Activated CD8-positive, alpha-beta memory T cell treated with anti-CD3 and anti-CD28 coated beads for 1 hour (primary cell): ENCODE results near the gene ST6GALNAC4.
"Not testable (repeated sequence)": the region's sequence is repeated elsewhere in the genome, so short reads cannot be mapped to it uniquely, and the experiment has no call there.

Experiments
- DNase-seq, 2 donors: peaks; one replicate each; pipeline ENCODE4 v3.0.0-alpha.2; 2020; ENCODE audit warnings: low read depth in 1 of 2; ENCODE audit errors: extremely low read depth in 1 of 2

The ST6GALNAC4 gene

DNA sequence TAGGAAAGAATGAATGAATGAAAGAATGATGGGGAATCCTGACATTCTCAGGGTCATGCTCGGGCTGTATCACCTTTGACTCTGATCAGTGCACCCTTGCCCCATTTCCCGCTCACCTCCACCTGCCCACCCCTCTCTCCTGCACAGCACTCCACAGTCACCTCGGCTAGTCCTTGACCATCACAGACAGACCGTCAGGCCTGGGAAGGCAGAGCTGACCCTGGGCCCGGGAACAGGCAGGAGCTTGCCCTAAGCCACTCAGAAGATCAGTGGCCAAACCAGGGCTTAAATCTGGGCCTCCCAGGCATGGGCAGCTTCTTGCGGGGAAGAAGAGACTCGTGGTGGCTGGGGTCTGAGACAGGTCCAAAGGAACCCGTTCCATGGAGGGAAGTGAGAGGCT is 21.0 kb downstream of the ST6GALNAC4 start:
- DNase-seq: no peak

- DNase-seq: no peak
These were observed 23.4 kb downstream of the ST6GALNAC4 start for GRCh38 chr9:127893392-127893791.

DNA sequence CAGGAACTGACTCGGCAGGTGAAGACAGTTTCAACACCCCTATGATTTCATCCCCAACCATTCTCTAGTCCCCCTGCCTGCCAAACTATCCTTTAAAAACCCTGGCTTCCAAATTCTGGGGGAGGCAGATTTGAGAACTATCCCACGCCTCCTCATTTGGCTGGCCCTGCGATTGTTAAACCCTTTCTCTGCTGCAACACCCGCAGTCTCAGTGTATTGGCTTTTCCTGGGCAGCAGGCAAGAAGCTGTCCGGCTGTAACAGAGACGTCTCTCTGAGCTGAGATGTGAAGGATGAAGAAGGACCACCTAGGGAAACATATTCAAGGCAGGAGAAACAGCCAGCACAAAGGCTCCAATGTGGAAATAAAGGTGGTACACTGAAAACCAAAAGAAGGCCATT is 24.0 kb downstream of the ST6GALNAC4 start:
- DNase-seq: no peak

- no peak for DNase-seq
These were observed 26.8 kb downstream of the ST6GALNAC4 start for GRCh38 chr9:127890053-127890452.

DNA sequence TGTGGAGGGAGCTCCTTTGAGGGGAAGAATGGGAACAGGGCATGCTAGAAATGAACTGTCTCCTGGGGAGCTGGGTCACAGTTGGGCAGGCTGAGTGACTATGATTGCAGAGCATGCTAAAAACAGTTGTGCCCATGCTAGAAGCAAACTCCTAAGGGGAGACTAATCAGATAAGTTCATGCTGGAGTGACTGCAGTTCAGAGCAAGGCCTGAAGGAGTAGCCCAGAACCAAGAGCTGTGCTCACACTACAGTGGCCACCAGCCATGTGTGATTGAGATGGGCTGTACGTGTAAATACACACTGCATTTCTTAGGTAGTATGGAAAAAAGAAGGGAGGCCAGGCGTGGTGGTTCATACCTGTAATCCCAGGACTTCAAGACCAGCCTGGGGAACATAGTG is 29.0 kb downstream of the ST6GALNAC4 start:
- no peak for DNase-seq

GRCh38 chr9:127886401-127886972 is 30.4 kb downstream of the ST6GALNAC4 start:
- DNase-seq: no peak

GRCh38 chr9:127885508-127886281 is 31.1 kb downstream of the ST6GALNAC4 start:
- DNase-seq: no peak

DNA sequence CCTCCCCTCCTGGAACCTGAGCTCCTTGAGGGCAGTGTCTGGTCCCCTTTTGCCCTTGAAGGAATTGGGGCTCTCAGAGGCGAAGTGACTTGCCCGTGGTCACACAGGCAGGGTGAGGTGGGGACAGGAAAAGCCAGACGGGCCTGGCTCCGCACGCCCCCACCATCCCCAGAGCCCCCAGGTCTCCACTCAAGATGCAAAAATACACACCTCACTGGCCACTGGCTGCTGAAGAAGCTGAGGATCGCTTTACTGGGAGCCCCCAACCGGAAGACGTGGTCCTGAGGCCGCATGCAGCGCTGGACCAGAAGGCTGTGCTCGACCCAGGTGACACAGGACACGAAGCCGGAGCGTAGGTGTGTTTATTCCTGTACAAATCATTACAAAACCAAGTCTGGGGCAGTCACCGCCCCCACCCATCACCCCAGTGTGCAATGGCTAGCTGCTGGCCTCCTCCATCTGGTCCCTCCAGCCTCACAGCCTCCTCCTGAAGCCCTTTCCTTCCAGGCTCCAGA is 31.8 kb downstream of the ST6GALNAC4 start:
- DNase-seq: no peak

DNA sequence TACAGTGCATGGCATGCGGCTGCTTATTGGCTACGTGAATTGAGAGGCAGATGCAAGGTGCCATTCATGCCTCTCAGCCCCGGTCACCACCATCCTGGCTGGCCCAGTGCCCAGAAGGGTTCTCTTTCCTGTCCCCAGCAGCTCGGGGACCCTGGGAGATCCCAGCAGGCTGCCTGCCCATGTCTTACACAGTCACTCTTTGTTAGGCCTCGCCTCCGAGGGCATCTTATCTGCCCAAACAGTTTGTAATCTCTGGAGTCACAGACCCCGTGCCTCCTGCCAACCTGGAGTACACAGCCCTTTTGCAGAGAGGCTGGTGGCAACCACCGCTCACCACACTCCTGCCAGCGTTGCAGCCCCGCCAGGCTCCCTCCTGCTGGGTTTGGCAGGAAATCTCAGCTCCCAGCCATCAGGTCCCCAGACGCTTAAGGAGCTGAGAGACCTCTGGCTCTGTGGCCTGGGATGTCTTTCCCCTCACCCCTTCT is 32.4 kb downstream of the ST6GALNAC4 start:
- DNase-seq: no peak

GRCh38 chr9:127883959-127884358 is 32.9 kb downstream of the ST6GALNAC4 start:
- no peak for DNase-seq

GRCh38 chr9:127881715-127882114 is 35.1 kb downstream of the ST6GALNAC4 start:
- DNase-seq: not testable (repeated sequence)

- DNase-seq: no peak
These were observed 36.7 kb downstream of the ST6GALNAC4 start for GRCh38 chr9:127880143-127880542.

DNA sequence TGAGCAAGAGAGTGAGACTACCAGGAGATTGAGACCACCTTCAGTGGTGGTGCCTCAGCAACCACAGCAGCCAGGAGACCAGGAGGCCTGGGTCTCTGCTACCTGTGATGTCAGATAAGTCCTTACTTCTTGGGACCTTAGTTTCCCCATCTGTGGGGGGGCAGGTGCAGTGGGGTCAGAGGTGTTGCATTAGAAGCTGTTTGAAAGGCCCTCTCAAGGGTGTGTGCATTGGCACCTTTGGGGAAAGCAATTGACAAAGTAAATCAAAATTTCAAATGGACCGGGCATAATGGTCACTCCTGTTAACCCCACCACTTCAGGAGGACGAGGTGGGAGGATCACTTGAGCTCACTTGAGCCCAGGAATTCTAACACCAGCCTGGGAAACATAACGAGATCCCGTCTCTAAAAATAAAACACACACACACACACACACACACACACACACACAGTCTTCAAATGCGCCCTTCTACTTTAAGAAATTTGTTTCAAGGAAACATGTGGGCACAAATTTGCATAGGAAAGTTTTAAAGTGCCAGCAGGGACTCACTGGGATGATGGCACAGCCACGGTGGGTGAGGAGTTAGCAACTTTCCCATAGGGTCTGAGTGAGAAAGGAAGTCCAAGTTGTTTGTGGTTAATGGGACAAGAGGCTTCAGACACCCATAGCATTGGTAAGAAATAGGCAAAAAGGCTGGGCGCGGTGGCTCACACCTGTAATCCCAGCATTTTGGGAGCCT is 38.0 kb downstream of the ST6GALNAC4 start:
- DNase-seq: no peak

DNA sequence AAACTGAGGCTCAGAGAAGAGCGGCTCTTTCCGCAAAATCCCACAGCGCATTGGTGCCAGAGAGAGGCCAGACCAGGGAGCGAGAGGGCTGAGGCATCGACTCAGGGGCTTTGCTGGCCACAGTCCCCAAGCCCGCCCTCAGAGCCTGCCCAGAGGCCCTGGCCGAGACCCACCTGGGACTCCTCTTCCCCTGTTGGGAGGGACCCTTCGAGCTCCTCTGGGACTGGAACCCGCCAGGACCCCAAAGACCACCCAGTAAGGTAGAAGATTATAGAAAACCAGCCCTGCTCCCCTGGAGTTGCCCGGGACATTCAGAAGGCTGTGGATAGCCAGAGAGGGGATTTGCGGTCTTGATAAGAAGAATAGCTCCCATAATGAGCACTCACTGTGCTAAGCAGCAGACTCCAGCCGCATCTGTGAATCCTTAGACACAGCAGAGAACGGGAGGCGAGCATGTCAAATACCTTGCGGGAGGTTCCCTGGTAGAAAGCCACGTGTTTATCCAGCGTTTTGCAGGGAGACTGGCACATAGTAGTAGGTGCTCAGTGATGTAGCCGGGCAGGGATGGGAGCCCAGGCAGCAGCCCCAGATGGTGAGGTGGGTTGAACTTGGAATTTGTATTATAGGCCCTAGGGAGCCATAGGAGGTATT is 38.7 kb downstream of the ST6GALNAC4 start:
- DNase-seq: no peak

- DNase-seq: no peak
These were observed 39.3 kb downstream of the ST6GALNAC4 start, which contains the start of gene AK1 for GRCh38 chr9:127877566-127877998. Gene AK1, minus strand, starts transcription at chr9:127877675. Its CDS starts 3,058 bp downstream, at chr9:127874617.

DNA sequence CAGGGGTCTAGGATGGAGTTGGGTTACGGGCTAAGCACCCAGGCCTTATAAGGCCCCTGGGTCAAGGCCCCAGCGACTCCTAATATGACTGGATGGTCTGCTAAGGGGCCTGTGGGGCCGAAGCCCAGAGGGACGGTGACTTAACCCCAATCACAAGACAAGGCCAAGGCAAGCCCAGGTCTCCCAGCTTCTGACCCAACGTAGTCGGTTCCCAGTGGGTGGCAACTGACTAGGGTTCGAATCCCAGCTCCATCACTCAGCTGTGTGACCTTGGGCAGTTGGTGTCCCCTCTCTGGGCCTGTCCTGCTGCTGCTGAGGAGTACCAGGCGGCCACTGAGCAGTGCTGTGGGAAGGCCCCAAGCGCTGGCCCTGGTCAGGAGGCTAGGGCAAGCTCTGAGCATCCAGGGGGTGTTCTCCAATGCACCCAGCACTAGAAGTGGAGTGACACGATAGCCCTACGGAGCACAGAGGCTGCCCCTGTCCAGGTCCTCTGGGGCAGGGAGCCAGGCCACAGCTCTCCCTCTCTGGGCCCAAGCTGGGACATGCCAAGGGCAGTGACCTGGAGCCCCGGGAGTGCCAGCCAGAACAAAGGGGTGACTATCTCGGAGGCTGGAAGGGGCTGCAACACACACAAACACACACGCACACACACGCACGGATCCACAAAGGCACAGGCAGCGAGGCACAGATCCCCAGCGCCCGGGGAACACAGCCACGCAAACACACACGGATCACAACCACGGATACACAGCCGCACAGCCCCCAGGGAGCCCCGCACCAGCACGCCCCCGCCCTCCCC is 39.9 kb downstream of the ST6GALNAC4 start:
- no peak for DNase-seq

DNA sequence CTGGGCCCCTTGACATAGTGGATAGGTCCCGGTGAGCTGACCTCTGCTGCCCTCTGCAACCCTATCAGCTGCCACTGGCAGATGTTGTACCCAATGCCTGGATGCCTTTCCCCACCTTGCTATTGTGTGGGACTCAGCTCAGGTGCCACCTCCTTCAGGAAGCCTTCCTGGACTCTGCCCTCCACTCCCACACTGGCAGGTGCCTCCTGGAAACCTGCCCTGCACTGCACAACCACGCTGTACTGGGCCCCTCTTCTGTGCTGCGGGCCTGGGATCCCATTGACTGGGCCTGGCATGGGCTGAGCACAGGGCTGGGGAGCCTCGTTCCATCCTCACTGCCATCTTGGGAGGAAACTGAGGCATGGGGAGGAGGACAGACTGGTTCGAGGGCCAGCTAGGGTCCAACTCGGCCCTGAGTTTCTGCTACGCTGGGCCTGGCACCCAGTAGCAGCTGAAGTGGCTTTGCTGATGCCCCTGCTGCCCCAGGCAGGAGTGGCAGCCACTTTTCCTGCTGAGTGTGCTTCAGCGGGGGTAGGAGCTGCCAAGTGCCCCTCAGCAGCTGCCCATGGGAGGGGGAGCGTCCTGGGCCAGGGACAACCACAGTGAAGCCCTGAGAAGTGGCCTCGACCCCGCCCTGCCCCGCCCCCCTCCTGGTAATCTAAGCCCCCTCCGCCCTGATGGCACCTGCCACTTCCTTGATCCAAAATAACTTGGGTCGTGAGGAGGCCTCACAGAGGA is 40.6 kb downstream of the ST6GALNAC4 start:
- no peak for DNase-seq

DNA sequence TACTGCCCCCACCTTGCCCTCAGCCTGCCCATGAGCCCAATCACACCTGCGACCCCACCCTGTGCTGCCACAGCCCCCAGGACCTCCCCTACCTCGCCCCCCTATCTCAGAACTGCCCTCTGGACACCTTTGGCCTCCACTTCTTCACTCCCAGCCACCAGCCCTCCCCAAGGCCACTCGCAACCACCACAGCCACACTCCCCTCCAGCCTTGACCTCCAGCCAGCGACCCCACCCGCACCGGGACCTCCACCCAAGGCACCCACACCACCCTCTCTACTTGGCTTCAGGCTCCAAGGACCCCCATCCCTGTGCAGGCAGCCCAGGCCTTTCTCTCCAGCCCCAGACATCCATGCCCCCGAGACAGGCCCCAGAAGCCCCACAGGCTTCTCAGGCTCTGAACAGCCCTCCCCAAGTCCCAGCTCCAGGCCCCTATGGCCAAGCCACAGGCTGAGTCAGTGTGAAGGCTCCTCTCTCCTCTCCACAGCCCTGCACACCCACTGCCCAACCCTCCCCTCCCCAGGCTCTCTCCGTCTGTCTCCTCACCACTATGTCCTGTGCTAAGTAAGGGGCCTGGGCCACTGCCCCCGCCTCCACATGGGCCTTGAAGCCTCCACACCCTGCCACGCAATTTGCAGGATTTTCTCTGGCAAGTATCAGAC is 41.4 kb downstream of the ST6GALNAC4 start:
- DNase-seq: no peak
